Hematopoietic multipotent progenitor cell treated with erythropoietin and hydrocortisone succinate and interleukin-3 and kit ligand, for 8 days (in vitro differentiated cells): ENCODE data around the gene FCHSD2.
"Not testable (repeated sequence)": the region's sequence is repeated elsewhere in the genome, so short reads cannot be mapped to it uniquely, and the experiment has no call there.

ENCODE experiments used
- DNase-seq: peaks from one replicate; pipeline ENCODE4 v3.0.0-alpha.2; 2015

Gene FCHSD2

DNA sequence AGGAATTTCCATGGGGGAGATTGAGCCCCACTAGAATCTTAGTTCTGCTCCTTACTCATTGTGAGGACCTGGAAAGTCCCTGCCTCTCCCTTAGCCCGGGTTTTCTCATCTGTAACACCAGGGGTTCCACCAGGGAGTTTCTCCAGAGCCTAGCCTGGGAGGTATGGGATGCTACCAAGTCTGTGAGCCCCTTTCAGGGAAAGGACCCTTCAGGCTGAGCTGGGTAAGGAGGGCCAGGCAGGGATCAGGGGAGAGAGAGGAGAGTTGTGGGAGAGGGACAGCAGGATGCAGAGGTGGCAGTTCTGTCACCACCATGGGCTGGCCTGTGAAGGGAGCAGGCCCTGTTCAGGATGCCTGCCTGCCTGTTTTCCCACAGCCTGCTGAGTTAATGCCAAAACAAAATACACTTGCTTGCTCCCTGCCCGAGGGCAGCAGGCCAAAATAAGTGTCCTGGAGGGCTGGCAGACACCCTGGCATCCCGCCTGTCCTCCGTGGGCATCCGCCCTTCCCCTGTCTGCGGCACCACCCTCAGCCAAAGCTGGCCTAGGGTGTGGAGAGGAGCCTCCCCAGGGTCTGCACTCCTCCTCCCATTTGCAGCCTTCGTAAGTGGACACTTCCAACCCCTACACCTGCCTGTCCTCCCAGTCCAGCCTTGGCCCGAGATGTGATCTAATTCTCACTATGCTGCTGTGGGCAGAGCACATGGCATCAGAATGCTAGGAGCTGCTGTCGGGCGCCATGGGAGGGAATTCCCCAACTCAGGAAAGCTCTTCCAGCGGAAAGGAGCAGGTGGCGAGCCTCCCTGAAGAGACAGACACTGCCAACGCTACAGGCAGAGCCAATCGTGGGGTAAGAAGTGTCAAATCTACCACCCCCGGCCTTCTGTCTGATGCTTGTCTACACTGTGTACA lies 5.9 kb upstream of the FCHSD2 start:
- DNase-seq, result peak; percentile 40

DNA sequence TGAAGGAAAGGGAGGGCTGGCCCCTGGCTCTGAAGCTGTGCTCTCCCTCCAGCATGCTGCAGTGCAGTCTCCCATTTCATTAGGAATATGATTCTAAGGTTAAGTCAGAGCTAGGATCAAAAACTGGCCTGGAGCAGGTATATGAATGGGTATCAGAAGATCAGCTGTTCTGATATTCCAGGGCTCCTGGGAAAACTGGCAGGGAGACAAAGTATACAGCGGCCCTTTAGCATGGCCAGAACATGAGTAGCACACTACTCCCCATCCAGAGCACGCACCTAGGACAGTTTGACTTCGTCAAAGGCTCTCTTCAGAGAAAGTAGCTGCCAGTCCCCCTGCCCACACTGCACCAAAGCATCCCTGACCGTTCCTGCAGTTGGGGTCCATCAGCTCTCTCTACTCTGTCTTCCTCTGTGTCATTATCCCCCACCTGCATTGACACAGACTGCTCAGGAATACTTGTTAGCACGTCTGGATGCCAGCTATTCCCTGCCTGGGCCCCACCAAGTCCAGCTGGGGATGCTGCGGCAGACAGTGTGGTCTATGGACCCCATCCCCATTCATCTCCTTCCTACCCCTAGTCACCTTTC lies 4.0 kb upstream of the FCHSD2 start:
- DNase-seq, result no peak

DNA sequence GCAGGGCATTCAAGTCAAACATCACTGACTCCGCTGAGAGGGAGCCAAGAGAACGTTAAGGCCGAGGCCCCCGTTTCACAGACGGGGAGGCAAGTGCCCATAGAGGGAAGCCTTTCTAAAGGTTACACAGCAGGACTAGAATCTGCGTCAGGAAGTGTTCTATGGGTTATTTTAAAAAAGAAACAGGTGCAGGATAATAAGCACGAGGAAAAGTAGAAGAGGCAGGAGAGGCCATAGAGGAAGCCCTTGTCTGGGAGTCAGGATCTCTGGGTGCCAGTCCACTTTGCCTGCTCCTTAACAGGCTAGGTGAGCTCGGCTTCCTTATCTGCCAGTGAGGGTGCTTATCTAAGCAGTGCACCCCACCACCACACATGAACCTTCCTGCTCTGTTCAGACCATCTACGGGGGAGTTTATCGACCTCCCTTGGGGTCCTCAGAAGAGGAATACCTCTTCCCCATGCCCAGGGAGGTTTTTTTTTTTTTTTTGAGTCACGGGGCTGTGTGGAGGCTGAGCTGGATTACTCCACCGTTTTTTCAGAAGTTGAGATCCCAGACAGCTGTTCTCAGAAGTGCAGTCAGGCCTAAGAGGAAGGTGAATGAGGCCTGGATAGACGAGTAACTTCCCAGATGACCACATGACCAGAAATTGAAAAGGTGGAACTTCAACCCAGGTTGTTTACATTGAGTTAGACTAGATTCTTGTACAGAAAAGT lies 1.2 kb upstream of the FCHSD2 start:
- DNase-seq, result peak; percentile 81

DNA sequence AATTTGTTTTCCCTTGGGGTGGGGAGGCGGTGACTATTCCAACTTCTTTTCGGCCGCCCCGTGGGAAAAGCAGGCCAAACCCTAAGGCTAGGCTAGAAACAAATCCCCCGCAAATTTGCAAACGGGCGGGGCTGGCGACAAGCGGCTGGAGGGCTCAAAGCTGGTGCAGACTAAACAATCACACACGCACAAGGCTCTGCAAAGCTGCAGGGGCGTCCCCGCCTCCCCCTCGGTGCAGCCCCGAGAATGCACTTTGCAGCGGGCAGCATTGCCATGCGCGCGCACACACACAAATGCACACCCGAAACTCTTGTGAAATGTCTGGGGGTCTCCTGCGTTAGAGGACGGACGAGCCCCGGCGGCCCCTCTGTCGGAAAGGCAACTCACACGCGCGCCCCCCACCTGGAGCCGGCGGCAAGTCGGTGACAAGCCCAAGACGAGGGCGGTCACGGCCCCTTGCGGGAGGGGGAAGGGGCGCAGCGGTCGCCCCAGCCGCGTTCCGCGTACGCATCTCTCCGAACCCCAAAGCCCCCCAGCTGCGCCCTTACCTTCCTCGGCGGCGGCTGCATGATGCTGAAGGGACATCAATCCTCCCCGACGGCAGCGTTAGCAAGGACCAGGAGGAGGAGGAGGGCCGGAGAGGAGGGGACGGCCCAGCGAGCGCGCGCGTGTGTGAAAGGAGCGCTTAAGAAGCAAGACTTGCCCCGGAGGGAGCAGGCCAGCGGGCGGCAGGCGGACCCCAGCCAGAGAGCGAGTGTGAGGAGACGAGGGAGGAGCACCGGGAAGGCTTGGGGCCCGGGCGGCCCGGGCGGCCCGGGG lies 600 bp downstream of the FCHSD2 start:
- peak; percentile 62 for DNase-seq

DNA sequence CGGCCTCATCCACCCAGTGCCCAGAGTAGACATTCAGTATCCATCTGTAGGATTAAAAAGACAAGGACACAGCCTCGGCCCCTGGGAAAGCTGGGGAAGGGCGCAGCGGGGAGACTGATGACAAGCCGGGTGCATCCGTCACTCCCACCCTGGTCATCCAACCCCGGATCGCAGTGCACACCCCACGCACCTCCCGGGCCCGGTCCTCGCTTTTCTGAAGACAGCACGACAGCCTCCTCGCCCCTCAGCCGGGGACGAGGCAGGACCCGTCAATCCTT lies 1.1 kb downstream of the FCHSD2 start:
- peak; percentile 18 for DNase-seq

DNA sequence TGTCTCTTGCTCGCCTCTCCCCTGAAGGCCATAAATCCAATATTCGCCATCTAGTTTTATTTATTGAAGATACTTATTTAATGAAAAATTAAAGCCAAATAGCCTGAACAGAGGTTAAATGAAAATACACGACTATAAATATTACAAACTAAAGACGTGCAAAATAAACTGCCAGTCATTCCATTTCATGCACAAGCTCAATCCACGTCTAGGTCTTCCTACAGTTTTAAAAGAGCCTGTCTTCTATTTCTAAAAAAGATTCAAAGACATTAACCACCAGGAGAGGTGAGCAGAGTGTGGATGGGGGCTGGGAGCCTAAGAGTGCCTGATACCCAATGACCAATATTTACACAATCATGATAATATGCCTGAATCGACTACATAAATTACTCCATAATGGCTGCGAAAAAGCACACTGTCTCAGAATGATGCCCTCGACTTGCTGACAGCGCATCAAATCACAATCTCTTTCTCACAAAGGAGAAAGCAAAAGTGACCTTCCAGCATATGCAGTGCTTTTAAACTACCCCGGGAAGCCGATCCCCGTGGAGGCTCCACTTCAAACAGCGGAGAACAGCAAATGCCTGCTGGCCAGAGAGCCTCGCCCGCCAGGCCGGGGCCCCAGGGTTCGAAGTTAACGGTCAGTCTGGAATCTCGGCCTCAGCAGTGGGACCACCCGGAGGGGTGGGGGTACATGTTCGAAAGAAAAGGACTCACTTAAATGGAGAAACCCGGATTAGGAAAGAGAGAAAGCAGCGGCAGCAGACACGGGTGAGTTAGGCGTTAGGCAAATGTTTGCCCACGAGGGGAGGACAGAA lies 1.7 kb downstream of the FCHSD2 start:
- DNase-seq, result peak; percentile 16

DNA sequence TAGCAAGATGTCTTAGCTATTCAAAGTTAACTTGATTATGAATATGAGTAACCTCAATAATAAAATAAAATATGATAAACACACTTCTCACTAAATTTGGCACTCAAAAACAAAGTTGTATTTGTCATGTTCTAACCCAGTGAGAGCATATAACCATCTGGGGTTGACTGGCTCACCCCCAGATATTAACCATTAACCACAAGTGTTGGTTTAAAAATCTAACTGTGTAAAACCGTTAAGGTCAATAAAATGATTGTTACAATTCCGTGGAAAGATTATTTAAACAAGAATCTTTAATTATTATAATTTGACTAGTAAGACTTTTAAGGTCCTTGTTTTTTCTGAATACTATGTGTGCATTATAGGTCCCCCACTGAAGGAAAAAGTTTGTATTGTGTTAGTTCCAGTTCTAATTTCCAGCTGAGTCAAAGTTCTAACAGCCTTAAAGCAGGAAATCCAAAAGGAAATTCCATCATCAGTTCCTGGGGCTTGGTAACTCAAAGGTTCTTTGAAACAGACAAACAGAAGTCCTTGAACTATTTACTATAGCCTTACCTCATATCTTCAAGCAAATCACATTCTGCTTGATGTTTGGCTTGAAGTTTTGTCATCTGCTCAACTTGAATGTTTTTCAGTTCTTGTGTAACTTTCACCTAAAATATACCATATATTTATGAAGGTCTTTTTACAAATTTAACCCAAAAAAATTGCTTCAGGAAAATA lies 2.5 kb downstream of the FCHSD2 start:
- DNase-seq, result no peak

DNA sequence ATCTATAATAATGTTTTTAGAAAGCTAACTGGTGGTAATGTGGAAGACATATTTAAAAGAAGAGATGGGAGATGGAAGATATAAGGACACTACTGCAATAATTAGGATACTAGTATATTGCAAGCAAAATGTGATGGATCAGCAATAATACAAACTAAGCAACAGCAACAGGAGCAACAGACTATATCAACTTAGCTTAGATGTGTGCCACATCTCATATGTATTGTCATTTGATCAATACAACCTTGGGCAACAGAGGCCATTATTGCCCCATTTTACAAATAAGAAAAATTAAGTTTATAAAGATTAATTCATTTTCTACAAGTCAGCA lies 4.2 kb downstream of the FCHSD2 start:
- DNase-seq, result no peak

DNA sequence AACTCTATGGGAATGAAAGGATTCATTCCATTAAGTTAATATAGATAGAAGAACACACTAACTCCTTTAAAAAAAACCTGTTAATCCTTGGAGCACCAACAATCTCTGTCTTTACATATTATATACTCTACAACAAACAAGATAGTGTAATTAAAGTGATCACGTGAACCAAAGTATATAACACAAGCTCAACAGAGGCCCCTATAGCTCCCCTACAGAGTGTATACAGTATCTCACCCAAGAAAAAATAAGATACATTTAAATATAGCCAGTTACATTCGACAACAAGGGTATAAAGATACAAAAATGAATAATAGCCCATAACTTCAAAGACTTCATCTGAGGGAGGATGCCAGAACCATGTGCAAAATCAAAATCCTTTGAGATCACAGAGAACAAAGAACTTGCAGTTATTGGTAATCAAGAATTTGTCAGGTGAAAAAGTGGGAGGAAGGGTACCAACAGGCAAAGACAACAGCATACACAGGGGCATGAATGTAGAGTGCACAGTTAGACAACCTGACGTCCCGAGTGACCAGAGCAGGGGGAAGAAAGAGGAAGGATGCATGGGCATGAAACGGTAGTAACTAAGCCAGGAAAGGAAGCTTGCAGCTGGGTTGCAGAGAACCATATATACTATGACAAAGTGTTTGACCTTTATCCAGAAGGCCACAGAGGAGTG lies 4.7 kb downstream of the FCHSD2 start:
- no peak for DNase-seq

DNA sequence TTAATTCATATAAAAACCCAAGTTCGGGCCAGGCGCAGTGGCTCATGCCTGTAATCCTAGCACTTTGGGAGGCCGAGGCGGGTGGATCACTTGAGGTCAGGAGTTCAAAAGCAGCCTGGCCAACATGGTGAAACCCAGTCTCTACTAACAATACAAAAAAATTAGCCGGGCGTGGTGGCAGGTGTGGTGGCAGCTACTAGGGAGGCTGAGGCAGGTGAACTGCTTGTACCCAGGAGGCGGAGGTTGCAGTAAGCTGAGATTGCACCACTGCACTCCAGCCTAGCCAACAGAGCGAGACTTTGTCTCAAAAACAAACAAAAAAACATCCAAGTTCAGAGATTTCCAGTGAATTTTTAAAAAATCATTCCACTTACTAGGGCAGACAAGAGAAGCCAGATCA lies 5.4 kb downstream of the FCHSD2 start:
- not testable (repeated sequence) for DNase-seq

DNA sequence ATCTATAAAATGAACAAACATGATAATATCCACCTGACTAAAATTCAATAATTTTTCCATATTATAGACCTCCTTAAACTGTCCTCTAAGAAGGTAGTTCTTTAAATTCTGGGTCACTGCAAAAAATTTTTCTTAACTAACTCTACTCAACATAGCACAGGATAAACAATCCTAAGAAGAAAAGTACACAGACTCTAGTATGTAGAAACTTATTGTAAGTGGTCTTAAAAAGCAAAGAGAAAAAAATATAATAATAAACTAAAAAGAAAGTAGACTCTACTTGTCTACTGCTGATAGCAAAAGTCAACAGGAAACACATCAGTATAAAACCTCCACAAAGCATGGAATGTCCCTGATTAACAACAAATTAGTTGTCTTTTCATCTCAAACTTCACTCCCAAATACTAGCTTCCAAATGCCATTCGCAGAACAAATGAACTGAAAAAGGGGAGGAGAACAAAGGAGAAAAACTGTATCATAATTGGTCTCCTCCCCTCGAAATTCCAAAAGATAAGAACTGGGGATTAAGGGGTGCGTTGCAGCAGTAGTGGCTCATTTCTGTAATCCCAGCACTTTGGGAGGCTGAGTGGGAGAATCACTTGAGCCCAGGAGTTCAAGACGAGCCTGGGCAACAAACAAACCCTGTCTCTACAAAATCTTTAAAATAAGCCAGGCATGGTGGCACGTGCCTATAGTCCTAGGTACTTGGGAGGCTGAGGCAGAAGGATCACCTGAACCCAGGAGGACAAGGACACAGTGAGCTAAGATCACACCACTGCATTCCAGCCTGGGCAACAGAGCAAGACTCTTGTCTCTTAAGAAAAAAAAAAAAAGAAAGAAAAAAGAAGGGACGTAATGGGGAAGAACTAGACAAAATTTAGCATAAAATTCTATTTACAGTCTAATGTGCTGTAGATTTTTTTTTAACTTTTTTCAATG lies 6.5 kb downstream of the FCHSD2 start:
- DNase-seq, result no peak

DNA sequence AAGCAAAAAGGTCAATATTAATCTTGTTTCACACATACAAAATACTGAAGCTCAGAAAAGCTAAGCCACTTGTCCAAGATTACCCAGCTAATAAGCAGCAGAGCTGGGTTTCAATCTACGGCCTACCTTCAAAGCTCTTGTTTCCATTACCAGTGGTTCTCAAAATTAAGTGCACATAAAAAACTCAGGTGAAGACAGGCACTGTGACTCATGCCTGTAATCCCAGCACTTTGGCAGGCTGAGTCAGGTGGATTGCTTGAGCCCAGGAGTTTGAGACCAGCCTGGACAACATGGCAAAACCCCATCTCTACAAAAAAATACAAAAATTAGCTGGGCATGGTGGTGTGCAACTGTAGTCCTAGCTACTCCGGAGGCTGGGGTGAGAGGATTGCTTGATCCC lies 9.8 kb downstream of the FCHSD2 start:
- DNase-seq, result not testable (repeated sequence)

DNA sequence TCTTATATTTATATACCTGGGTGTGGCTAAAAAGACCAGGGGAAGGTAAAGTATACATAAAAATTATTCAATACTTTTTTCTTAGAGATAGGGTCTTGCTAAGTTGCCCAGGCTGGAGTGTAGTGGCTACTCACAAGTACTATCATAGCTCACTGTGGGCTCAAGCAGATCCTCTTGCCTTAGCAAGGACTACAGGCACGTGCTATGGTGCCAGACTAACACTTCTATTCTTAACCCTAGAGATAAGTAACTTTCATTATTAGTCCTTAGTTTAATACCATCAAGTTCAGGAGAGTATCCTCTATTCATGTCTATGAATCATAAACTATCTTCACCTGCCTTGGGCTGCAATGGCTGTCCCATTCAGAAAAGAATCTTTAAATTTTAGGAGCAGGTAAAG lies 11.9 kb downstream of the FCHSD2 start:
- no peak for DNase-seq

DNA sequence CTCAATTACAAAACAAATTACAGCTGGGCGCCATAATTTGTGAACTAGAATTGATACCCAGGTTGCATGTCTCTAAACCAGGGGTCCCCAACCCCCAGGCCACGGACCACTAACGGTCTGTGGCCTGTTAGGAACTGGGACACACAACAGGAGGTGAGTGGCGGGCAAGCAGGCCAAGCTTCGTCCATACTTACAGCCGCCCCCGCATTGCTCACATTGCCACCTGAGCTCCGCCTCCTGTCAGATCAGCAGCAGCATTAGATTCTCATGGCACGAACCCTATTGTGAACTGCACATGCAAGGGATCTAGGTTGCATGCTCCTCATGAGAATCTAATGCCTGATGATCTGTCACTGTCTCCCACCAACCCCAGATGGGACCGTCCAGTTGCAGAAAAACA lies 12.9 kb downstream of the FCHSD2 start:
- DNase-seq, result no peak

DNA sequence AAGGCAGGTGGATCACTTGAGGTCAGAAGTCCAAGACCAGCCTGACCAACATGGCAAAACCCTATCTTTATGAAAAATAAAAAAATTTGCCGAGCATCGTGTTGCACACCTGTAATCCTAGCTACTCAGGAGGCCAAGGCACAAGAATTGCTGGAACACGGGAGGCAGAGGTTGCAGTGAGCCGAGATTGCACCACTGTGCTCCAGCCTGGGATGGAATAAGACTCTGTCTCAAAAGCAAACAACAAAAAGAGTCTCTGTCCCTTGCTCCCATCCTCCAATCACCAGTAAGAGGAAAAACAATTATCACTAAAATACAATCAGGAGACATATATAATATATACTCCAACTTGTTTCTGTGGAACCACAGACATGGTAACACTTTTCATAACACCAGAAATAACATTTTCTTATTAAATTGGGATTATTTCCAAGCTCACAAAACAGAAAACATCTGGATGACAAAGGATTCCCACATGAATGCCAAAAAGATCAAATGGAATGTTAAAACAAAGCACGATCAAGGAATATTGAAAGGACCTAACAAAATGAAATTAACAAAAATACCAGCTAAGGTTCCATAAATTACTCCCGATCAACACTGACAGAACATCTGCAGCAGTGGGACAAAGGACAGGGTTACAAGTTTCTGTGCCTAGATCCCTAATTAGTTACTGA lies 15.2 kb downstream of the FCHSD2 start:
- DNase-seq, result no peak

DNA sequence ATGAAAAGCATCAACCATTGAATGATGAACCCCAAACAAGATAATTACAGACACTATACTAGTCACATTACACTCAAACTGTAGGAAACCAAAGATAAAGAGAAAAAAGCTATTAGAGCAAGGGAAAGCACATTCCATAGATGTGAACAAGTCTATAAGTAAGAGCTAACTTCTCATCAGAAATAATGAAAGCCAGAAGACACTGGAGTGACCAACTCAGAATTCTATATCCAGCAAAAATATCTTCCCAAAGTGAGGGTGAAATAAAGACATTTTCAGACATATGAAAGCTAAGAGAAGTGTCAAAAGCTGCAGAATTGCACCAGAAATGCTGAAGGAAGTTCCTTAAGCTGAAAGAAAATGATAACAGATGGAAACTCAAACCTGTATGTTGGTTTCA lies 17.3 kb downstream of the FCHSD2 start:
- DNase-seq, result no peak

DNA sequence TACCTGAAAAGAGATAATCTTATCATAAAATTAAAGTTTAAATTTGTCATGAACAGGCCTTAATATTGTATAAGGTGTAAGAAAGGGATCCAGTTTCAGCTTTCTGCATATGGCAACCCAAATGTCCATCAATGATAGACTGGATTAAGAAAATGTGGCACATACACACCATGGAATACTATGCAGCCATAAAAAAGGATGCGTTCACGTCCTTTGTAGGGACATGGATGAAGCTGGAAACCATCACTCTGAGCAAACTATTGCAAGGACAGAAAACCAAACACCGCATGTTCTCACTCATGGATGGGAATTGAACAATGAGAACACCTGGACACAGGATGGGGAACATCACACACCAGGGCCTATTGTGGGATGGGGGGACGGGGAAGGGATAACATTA lies 18.2 kb downstream of the FCHSD2 start:
- not testable (repeated sequence) for DNase-seq

DNA sequence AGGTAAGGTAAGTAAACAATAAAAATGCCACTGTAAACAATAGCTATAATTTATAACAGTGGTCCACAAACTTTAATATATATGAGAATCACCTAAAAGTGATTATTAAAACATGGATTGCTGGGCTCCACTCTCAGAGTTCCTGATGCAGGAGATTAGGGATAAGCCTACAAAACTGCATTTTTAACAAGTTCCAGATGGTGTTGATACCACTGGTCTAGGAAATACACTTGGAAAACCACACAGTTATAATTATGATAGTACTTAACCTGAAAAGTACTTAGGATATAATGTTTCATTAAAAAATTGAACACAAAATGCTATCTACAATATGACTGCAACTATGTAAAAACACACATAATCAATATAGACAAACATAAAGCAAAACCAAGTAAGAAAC lies 20.4 kb downstream of the FCHSD2 start:
- DNase-seq, result no peak

DNA sequence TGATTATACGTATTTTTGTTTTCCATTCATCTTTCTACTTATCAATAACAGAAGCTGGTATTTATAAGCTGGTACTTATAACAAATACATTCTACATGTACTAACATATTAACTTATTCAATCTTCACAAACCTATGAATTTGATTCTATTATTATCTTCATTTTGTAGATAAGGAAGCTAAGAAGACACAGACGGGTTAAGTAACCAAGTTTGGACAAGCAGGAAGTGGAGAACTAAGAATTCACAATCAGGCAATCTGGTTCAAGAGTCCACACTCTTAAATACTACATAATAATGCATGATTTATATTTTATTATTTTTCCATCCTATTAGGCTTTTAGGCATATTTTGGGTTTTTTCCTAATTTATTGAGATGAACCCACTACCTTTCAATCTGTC lies 25.0 kb downstream of the FCHSD2 start:
- no peak for DNase-seq
